KMS-11 (cell line): ENCODE results near the gene NME1.

Source experiments
- H2AFZ ChIP-seq: fragments of 200-600 bp; sonication (generic); 2 replicates; pipeline ENCODE4 v1.6.1; 2016; ENCODE audit warnings: antibody characterized with exemption, mixed run types, low read depth
- H3K27ac ChIP-seq: fragments of 200-600 bp; sonication (generic); 2 replicates; pipeline ENCODE4 v1.6.1; 2016; ENCODE audit warnings: mild to moderate bottlenecking, mixed run types
- H3K27me3 ChIP-seq: fragments of 200-600 bp; sonication (generic); 2 replicates; pipeline ENCODE4 v1.6.1; 2017; ENCODE audit warnings: mild to moderate bottlenecking, low read depth, mixed run types, moderate library complexity; ENCODE audit not compliant: insufficient read depth
- H3K36me3 ChIP-seq: fragments of 200-600 bp; sonication (generic); 2 replicates; pipeline ENCODE4 v1.6.1; 2017; ENCODE audit warnings: mild to moderate bottlenecking, mixed run types; ENCODE audit not compliant: insufficient read depth
- H3K4me1 ChIP-seq: fragments of 200-600 bp; sonication (generic); 2 replicates; pipeline ENCODE4 v1.6.1; 2016; ENCODE audit warnings: mild to moderate bottlenecking, low read depth, mixed run types; ENCODE audit not compliant: poor library complexity, severe bottlenecking
- H3K4me2 ChIP-seq: fragments of 200-600 bp; sonication (generic); 2 replicates; pipeline ENCODE4 v1.7.0; 2016; ENCODE audit warnings: mild to moderate bottlenecking, mixed run types
- H3K4me3 ChIP-seq: fragments of 200-600 bp; sonication (generic); IDR thresholded peaks from 2 replicates; pipeline ENCODE4 v1.6.1; 2017; ENCODE audit warnings: low read depth, low read length, mixed read lengths; ENCODE audit not compliant: insufficient read depth
- H3K79me2 ChIP-seq: fragments of 200-600 bp; sonication (generic); 2 replicates; pipeline ENCODE4 v1.6.1; 2016; ENCODE audit warnings: low read depth, mixed run types; ENCODE audit not compliant: insufficient read depth
- H3K9ac ChIP-seq: fragments of 200-600 bp; sonication (generic); 2 replicates; pipeline ENCODE4 v1.6.1; 2016; ENCODE audit warnings: mild to moderate bottlenecking, mixed run types
- H4K20me1 ChIP-seq: fragments of 200-600 bp; sonication (generic); 2 replicates; pipeline ENCODE4 v1.6.1; 2016; ENCODE audit warnings: mild to moderate bottlenecking, mixed run types; ENCODE audit not compliant: insufficient read depth
- CTCF ChIP-seq: fragments of 200-600 bp; sonication (generic); conservative IDR thresholded peaks from 2 replicates; pipeline ENCODE4 v1.6.1; 2017; ENCODE audit warnings: low read depth, mild to moderate bottlenecking, antibody characterized with exemption, low read length, moderate library complexity, mixed read lengths

The NME1 gene

GRCh38 chr17:51152766-51153209 is 571 bp upstream of the NME1 start:
- Histone ChIP-seq H3K9ac (peak overlapping the region; percentile 61), H3K27ac (peak overlapping the region; percentile 68), H3K4me2 (peak overlapping the region; percentile 61), H4K20me1 (0 out of 2 replicates have a peak, but pooled peaks cover 3% of the 10 kb centered on the region), H3K27me3 (no peaks in the 10 kb centered on the region), H3K4me1 (peaks cover 30% of the 10 kb centered on the region), H3K79me2 (peaks cover 44% of the 10 kb centered on the region), H2AFZ (peak overlapping the region; percentile 92), H3K36me3 (peaks cover 9% of the 10 kb centered on the region; the same call in 1 of the 2 replicates), H3K4me3 (no peak overlapping the region)
- TF ChIP-seq CTCF, result no peak

- peaks cover 9% of the 10 kb centered on the region; the same call in 1 of the 2 replicates for H3K36me3 ChIP-seq
- peak overlapping the region; percentile 68 for H3K27ac ChIP-seq
- peak overlapping the region; percentile 47; the same call in 1 of the 2 replicates for H2AFZ ChIP-seq
- peak overlapping the region; percentile 100 for H3K4me2 ChIP-seq
- TF ChIP-seq CTCF, result no peak
- H3K27me3 ChIP-seq, result no peaks in the 10 kb centered on the region
- peaks cover 58% of the 10 kb centered on the region for H3K79me2 ChIP-seq
- 0 out of 2 replicates have a peak, but pooled peaks cover 3% of the 10 kb centered on the region for H4K20me1 ChIP-seq
- H3K4me3 ChIP-seq, result no peak overlapping the region
- H3K9ac ChIP-seq, result peak overlapping the region; percentile 86
- peaks cover 27% of the 10 kb centered on the region for H3K4me1 ChIP-seq
Measured at GRCh38 chr17:51154176-51154575, 817 bp downstream of the NME1 start.

GRCh38 chr17:51155416-51155815 is 2.1 kb downstream of the NME1 start:
- Histone ChIP-seq H3K9ac (no peak overlapping the region; the same call in 1 of the 2 replicates), H3K4me2 (peak overlapping the region; percentile 100), H3K4me3 (no peak overlapping the region), H2AFZ (no peak overlapping the region), H4K20me1 (0 out of 2 replicates have a peak, but pooled peaks cover 3% of the 10 kb centered on the region), H3K4me1 (peaks cover 27% of the 10 kb centered on the region), H3K27me3 (no peaks in the 10 kb centered on the region), H3K27ac (no peak overlapping the region), H3K79me2 (peaks cover 63% of the 10 kb centered on the region), H3K36me3 (peaks cover 9% of the 10 kb centered on the region; the same call in 1 of the 2 replicates)
- TF ChIP-seq CTCF, result no peak

- Histone ChIP-seq H2AFZ (no peak overlapping the region), H3K4me3 (no peak overlapping the region), H3K9ac (no peak overlapping the region), H3K79me2 (peaks cover 51% of the 10 kb centered on the region), H3K4me2 (no peak overlapping the region), H3K4me1 (peaks cover 18% of the 10 kb centered on the region), H3K27me3 (no peaks in the 10 kb centered on the region), H4K20me1 (0 out of 2 replicates have a peak, but pooled peaks cover 3% of the 10 kb centered on the region), H3K36me3 (peaks cover 24% of the 10 kb centered on the region; the same call in 1 of the 2 replicates), H3K27ac (no peak overlapping the region)
- TF ChIP-seq CTCF, result no peak
Measured at GRCh38 chr17:51159604-51160003, 6.2 kb downstream of the NME1 start.
